ENCODE data around the gene GSK3A. TPM values are rescaled to one million over a fixed set of nuclear protein-coding genes. Genes with fewer than 3 reads are reported as not detected.

GSK3A gene
- total and polyA plus RNA-seq, 10 donors, result 20.8 to 39.3 (median 28.7) TPM

DNA sequence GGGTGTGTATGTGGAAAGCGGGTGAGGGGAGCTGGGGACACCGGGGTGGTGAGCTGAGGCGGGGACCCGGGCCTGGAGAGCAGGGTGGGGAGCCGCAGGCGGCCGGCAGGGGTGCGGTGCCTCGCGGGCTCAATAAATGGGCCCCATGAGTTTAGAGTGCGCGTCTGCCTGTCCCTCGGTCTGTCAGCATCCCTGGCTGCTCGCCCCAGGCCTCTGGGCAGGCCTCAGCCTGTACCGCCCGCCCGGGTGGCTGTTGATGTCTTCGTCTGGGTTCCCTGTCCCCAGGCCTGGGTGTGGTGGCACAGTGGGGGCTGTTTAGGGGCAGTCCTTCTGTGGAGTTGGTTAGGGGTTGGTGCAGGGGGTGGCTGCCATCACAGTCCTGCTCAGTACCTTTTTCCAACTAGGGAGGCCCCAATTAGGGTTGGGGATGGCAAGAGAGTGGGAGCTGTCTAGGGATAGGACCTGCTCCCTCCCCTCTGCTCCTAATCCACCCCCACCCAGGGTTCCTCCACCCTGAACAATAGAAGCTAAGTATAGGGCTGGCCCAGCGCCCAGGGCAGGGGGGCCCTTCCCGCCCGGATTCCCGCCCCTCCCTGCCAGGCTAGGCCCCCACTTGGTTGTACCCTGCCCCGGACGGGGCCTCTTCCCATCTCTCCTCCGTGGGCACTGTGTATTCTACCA lies 38.9 kb upstream of the GSK3A start:
- Histone ChIP-seq H3K9me3 (no peaks in the 10 kb centered on the region), H3K27me3 (replicated peaks in 1 of 7) (no peaks in the 10 kb centered on the region), H3K36me3 (peaks cover 0 to 18% (median 0%) of the 10 kb centered on the region in 6 donors), H3K4me1 (peaks cover 65 to 91% (median 88%) of the 10 kb centered on the region in 6 donors), H3K27ac (peak overlapping the region; percentile 93 to 99 (median 96)), H3K4me3 (peak overlapping the region; percentile 81 to 91 (median 88))
- TF ChIP-seq CTCF (IDR thresholded peaks at IDR 0.05 in 8 of 11, conservative IDR thresholded peaks at IDR 0.05 in 3 of 11) (peak in 3 of 11 experiments; percentile 7 to 29 (median 25)), POLR2AphosphoS5 (IDR thresholded peaks at IDR 0.05) (peak in 2 of 3 donors; percentile 31), POLR2A (IDR thresholded peaks at IDR 0.05) (no peak)
- intact Hi-C loops (cut with DNase I; ENCODE audit: low total_unique reads), result no loop called here
- DNase-seq, result peak; percentile 88
- 11 to 17% (median 15%) methylated on average over 7 to 25 of the region's 25 CpGs for WGBS, 5 donors

- Histone ChIP-seq H3K4me3 (peak overlapping the region; percentile 81 to 91 (median 88)), H3K9me3 (no peaks in the 10 kb centered on the region), H3K27me3 (replicated peaks in 1 of 7) (no peaks in the 10 kb centered on the region), H3K4me1 (peaks cover 62 to 91% (median 88%) of the 10 kb centered on the region in 6 donors), H3K27ac (peak overlapping the region; percentile 93 to 99 (median 96)), H3K36me3 (peaks cover 0 to 23% (median 0%) of the 10 kb centered on the region in 6 donors)
- TF ChIP-seq POLR2A (IDR thresholded peaks at IDR 0.05), result no peak
- TF ChIP-seq POLR2AphosphoS5 (IDR thresholded peaks at IDR 0.05), result no peak
- TF ChIP-seq CTCF (IDR thresholded peaks at IDR 0.05 in 8 of 11, conservative IDR thresholded peaks at IDR 0.05 in 3 of 11), result no peak
- intact Hi-C loops (cut with DNase I; ENCODE audit: low total_unique reads), result no loop called here
- DNase-seq, result peak; percentile 87
- 0 to 1% (median 1%) methylated on average over 16 to 20 of the region's 20 CpGs for WGBS, 5 donors
These were observed 38.4 kb upstream of the GSK3A start for GRCh38 chr19:42280815-42281145.

DNA sequence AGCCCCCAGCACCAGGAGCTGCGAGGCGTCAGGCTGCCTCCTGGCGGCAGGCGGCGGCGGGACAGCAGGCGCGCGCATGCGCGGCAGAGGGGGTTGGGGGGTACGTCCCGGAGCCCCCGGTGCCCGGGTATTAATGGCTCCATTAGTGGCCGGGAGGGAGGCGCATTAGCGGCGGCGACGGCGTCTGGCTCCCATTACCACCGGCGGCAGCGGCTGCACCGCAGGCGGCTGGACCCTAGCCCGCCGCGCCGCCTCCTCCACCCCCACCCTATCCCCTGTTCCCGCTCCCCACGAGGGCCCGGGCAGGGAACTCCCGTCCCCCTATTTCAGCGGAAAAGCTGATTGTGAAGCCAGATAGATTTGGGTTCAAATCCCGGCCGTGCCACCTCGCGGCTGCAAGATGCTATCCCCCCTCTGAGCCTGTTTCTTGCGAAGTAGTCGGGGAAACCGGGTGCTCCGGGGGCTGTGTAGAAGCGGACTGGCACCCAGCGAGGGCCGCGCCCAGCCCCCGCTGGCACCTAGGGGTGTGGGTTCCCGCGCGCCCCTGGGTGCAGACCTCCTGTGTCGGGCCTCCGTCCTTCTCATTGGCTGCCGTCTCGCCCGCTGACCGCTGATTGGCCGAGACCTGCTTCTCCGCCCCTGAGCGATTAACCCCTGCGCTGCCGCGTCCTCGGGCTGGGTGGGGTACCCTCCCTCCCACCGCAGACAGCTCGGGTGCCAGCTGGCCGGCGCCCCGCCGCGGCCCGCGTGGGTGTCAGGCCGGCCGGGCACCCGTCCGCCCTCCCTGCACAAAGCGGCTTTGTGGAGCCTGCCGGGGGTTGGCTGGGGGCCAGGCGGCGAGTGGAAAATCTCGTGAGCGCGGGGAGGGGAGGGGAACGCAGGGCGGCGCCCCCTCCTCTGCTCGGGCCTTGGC lies 37.8 kb upstream of the GSK3A start:
- 0 to 1% (median 1%) methylated on average over 69 to 88 of the region's 89 CpGs for WGBS, 5 donors
- intact Hi-C loops (cut with DNase I; ENCODE audit: low total_unique reads), result no loop called here
- Histone ChIP-seq H3K4me3 (peak overlapping the region; percentile 81 to 91 (median 88)), H3K9me3 (no peaks in the 10 kb centered on the region), H3K27me3 (replicated peaks in 1 of 7) (no peaks in the 10 kb centered on the region), H3K4me1 (peaks cover 62 to 91% (median 88%) of the 10 kb centered on the region in 6 donors), H3K36me3 (peaks cover 0 to 29% (median under 1%) of the 10 kb centered on the region in 6 donors), H3K27ac (peak overlapping the region; percentile 93 to 99 (median 96))
- peak; percentile 95 for DNase-seq
- TF ChIP-seq POLR2A (IDR thresholded peaks at IDR 0.05), result no peak
- peak; percentile 85 to 97 (median 94) for TF ChIP-seq CTCF (IDR thresholded peaks at IDR 0.05 in 8 of 11, conservative IDR thresholded peaks at IDR 0.05 in 3 of 11)
- peak; percentile 80 to 84 (median 83) for TF ChIP-seq POLR2AphosphoS5 (IDR thresholded peaks at IDR 0.05)
